K562 (cell line): ENCODE measurements around the gene CFAP410. TPM values are rescaled to one million over a fixed set of nuclear protein-coding genes. Genes with fewer than 3 reads are reported as not detected.

ENCODE experiments used
- ATAC-seq: fragments of 200-7000 bp; cut with Tn5 transposase; 3 replicates; pipeline ENCODE4 v1.9.1; 2020; ENCODE audit warnings: moderate library complexity
- BruUV-seq: library from RNA; stranded (reverse); fragments of 400-500 nt; replicated peaks from 2 replicates; lab custom pipeline; 2021; lab: Mats Ljungman, UMichigan
- CTCF ChIA-PET: fragments of 300-600 bp; formaldehyde crosslinking; extraction: SDS; loops from one replicate; lab custom pipeline; 2021; ENCODE audit warnings: low intra/inter-chr PET ratio; lab: Yijun Ruan, JAX
- POLR2A ChIA-PET: fragments of 300-600, 350-650 bp; sonication (Branson Sonifier 250); formaldehyde crosslinking; extraction: SDS; loops from one replicate; lab custom pipeline; 2021; ENCODE audit warnings: antibody characterized with exemption, inconsistent platforms; lab: Yijun Ruan, JAX
- DNase-seq, 4 experiments: peaks; one replicate each; pipeline versions ENCODE4 v3.0.0 to v3.0.0-alpha.2; 2011 to 2018; ENCODE audit warnings: low spot score in 3 of 4, mixed read lengths in 3 of 4; ENCODE audit errors: extremely low read depth in 1 of 4
- FAIRE-seq: peaks from 2 replicates; lab custom pipeline; 2011; peaks lifted over from hg19 to GRCh38; lab: Jason Lieb, UNC
- H2AFZ ChIP-seq: 2 replicates; pipeline ENCODE4 v1.6.0; 2011; ENCODE audit warnings: low read depth, low read length, control low read depth, inconsistent platforms
- H3K27ac ChIP-seq: fragments of 200-600 bp; 3 replicates; pipeline ENCODE4 v1.8.0; 2011; ENCODE audit warnings: low read depth, mild to moderate bottlenecking, control low read depth, inconsistent platforms, low read length, moderate library complexity, mixed read lengths; ENCODE audit errors: extremely low read depth
- H3K27me3 ChIP-seq, 2 experiments: fragments of 300-600 bp in 1 of 2; 2 replicates in 1 of 2; 3 replicates in 1 of 2; pipeline versions ENCODE4 v1.6.0 to v1.8.0; 2011; ENCODE audit warnings: inconsistent platforms in 2 of 2, low read length in 2 of 2, mild to moderate bottlenecking in 1 of 2, mixed read lengths in 1 of 2, moderate library complexity in 1 of 2; ENCODE audit not compliant: control insufficient read depth in 2 of 2, insufficient read depth in 2 of 2
- H3K36me3 ChIP-seq: fragments of 300-600 bp; 3 replicates; pipeline ENCODE4 v1.8.0; 2011; ENCODE audit warnings: mild to moderate bottlenecking, low read length, inconsistent platforms; ENCODE audit not compliant: control insufficient read depth, insufficient read depth
- H3K4me1 ChIP-seq, 2 experiments: fragments of 200-600 bp in 1 of 2; replicated peaks in 1 of 2; 2 replicates in 1 of 2; 3 replicates in 1 of 2; pipeline versions ENCODE4 v1.5.1 to v1.8.0; 2011; ENCODE audit warnings: inconsistent platforms in 2 of 2, low read length in 2 of 2, mild to moderate bottlenecking in 1 of 2, mixed read lengths in 1 of 2, moderate library complexity in 1 of 2; ENCODE audit not compliant: control insufficient read depth in 2 of 2, insufficient read depth in 2 of 2
- H3K4me2 ChIP-seq: 2 replicates; pipeline ENCODE4 v1.6.1; 2011; ENCODE audit warnings: low read length, control low read depth, inconsistent platforms, mixed read lengths; ENCODE audit not compliant: insufficient read depth
- H3K4me3 ChIP-seq: fragments of 200-600 bp; sonication (generic), shearing (Covaris generic); 2 replicates; pipeline ENCODE4 v1.5.1; 2016; ENCODE audit warnings: control low read depth, inconsistent platforms
- H3K79me2 ChIP-seq: fragments of 200-600 bp; 3 replicates; pipeline ENCODE4 v1.8.0; 2011; ENCODE audit warnings: low read length, inconsistent platforms; ENCODE audit not compliant: control insufficient read depth, insufficient read depth
- H3K9ac ChIP-seq, 2 experiments: 2 replicates each; pipeline versions ENCODE4 v1.6.0 to v1.6.1; 2011; ENCODE audit warnings: low read depth in 2 of 2, low read length in 2 of 2, control low read depth in 1 of 2, inconsistent platforms in 1 of 2, mild to moderate bottlenecking in 1 of 2, mixed read lengths in 1 of 2; ENCODE audit not compliant: insufficient read depth in 1 of 2
- H3K9me1 ChIP-seq: one replicate; pipeline ENCODE4 v1.6.0; 2011; ENCODE audit warnings: inconsistent platforms, mild to moderate bottlenecking, low read length, moderate library complexity; ENCODE audit not compliant: control insufficient read depth, insufficient read depth
- H3K9me3 ChIP-seq: replicated peaks from 2 replicates; pipeline ENCODE4 v1.5.1; 2011; ENCODE audit warnings: low read depth, low read length, inconsistent platforms; ENCODE audit not compliant: control insufficient read depth, insufficient read depth
- H4K20me1 ChIP-seq: replicated peaks from 2 replicates; pipeline ENCODE4 v1.6.1; 2011; ENCODE audit warnings: low read length, inconsistent platforms, mixed read lengths; ENCODE audit not compliant: control insufficient read depth, insufficient read depth
- ADNP ChIP-seq: fragments of 200-800 bp; sonication (Bioruptor generic); IDR thresholded peaks from 2 replicates; pipeline ENCODE4 v1.6.1; 2016; ENCODE audit warnings: missing genetic modification characterization, missing compliant biosample characterization
- CAMTA2 ChIP-seq: fragments of 250-450 bp; sonication (Bioruptor Pico); conservative IDR thresholded peaks from 2 replicates; pipeline ENCODE4 v1.5.1; 2022
- CEBPG ChIP-seq, 3 experiments: fragments of 200-800 bp in 1 of 3; sonication (Bioruptor generic) in 1 of 3; sonication (generic) in 1 of 3; formaldehyde crosslinking in 1 of 3; IDR thresholded peaks in 2 of 3; conservative IDR thresholded peaks in 1 of 3; 2 replicates each; pipeline versions ENCODE4 v1.6.1 to v1.8.0; 2016 to 2022; ENCODE audit warnings: missing compliant biosample characterization in 2 of 3, missing genetic modification characterization in 2 of 3, mild to moderate bottlenecking in 1 of 3, missing genetic modification reagents in 1 of 3
- FIP1L1 ChIP-seq: fragments of 200-400 bp; formaldehyde crosslinking; IDR thresholded peaks from 2 replicates; pipeline ENCODE4 v1.6.1; 2018; ENCODE audit warnings: mild to moderate bottlenecking, low read depth, low read length; ENCODE audit not compliant: poor library complexity, severe bottlenecking
- L3MBTL2 ChIP-seq: fragments of 450-650 bp; IDR thresholded peaks from 2 replicates; pipeline ENCODE4 v1.6.1; 2016; ENCODE audit warnings: mild to moderate bottlenecking, moderate library complexity
- SMARCE1 ChIP-seq: fragments of 450-650 bp; IDR thresholded peaks from 2 replicates; pipeline ENCODE4 v1.7.1; 2016; ENCODE audit warnings: mild to moderate bottlenecking
- TEAD2 ChIP-seq: fragments of 450-650 bp; IDR thresholded peaks from 2 replicates; pipeline ENCODE4 v1.6.1; 2016; ENCODE audit warnings: missing genetic modification characterization, control low read depth, missing compliant biosample characterization
- WGBS: fragments of 100-300 bp; shearing (Covaris generic); methylation state at CpG from one replicate; pipeline ENCODE4 v1.1.6; 2016; ENCODE audit warnings: low coverage, mixed read lengths; ENCODE audit not compliant: insufficient coverage; ENCODE audit errors: missing lambda C conversion rate; 5-methylcytosine and 5-hydroxymethylcytosine counted together
- in situ Hi-C: fragments of 300-500 bp; cut with MboI; formaldehyde crosslinking; loops from 4 replicates; pipeline ENCODE4 v1.15.0; 2018; ENCODE audit warnings: inconsistent platforms, mixed read lengths
- intact Hi-C: fragments of 100-400 bp; cut with micrococcal nuclease; formaldehyde crosslinking; loops from 2 replicates; pipeline ENCODE4 v1.14.2; 2022
- polyA plus RNA-seq, 8 experiments: library from polyadenylated mRNA; depleted of rRNA in 4 of 8; stranded (reverse) in 5 of 8; unstranded in 3 of 8; fragments of >200 nt; fragmentation: Nextera tagmentation in 2 of 8; fragmentation: Illumina TruSeq in 1 of 8; extraction: Ambion mirVana in 2 of 8; extraction: Trizol in 1 of 8; gene quantifications; 2 replicates each; pipeline versions ENCODE4 v1.2.1 to v1.2.3, GENCODE V29; 2011 to 2014; ENCODE audit warnings: inconsistent platforms in 1 of 8, missing spikeins in 1 of 8
- total RNA-seq, 7 experiments: library from RNA; depleted of rRNA in 6 of 7; stranded (reverse); fragments of >200 nt in 6 of 7; fragmentation: Illumina TruSeq in 2 of 7; extraction: Trizol in 2 of 7; gene quantifications; 2 replicates each; pipeline versions ENCODE4 v1.2.1 to v1.2.3, GENCODE V29; 2011 to 2021; ENCODE audit warnings: low replicate concordance in 1 of 7
- TF ChIP-seq, protein P1 (sequence below), 2 experiments: fragments of 450-650 bp; formaldehyde crosslinking in 1 of 2; IDR thresholded peaks; 2 replicates each; pipeline versions ENCODE4 v1.4.0 to v1.6.1; 2014 to 2020; ENCODE audit warnings: mild to moderate bottlenecking in 2 of 2, borderline replicate concordance in 1 of 2, low read depth in 1 of 2
- TF ChIP-seq, protein P2 (sequence below): IDR thresholded peaks from 2 replicates; pipeline ENCODE4 v1.6.1; 2016; ENCODE audit warnings: missing genetic modification characterization, missing compliant biosample characterization
- TF ChIP-seq, protein P3 (sequence below): sonication (generic); formaldehyde crosslinking; IDR thresholded peaks from 2 replicates; pipeline ENCODE4 v1.8.0; 2022; ENCODE audit warnings: missing genetic modification reagents, mild to moderate bottlenecking, borderline replicate concordance

CFAP410 gene
- total and polyA plus RNA-seq, 9 of the 15 experiments (the other 6 are each of a cell fraction or from before 2014, with no cell fraction given), result 0.07 to 17.3 (median 2.3) TPM

DNA sequence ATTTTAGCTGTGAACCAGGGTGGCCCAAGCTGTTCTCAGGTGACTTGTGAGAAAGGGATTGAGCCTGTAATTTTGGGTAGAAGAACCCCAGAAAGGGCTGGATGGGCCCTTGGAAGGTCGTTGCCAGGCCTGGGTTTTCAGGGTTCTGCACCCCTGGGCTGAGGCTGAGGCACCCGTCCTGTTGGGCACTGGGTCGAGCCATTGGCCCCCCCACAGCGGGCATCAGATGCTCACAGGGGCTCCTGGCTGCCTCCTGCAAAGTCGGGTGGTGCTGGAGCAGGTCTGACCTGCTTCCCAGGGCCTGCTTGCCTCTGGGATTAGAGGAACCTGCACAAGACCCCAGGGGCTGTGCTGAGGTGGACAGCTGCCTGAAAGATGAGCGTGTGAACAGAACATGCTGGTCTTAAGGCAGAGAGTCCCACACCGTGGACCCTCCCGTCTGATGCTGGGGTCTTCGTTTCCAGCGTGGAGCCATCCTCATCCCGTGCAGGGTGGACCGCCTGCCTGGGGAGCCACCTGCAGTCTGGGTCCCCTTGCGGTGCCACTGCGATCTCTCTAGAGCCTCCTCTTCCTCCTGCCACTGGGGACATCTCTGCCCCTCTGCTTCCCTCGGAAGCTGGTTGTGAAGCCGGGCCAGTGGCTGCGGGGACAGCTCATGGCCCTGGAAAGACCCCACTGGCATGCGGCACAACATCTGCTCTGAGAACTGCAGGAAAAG lies 12.5 kb upstream of the CFAP410 start:
- Histone ChIP-seq H3K36me3 (no peaks in the 10 kb centered on the region), H2AFZ (no peak overlapping the region), H4K20me1 (no peaks in the 10 kb centered on the region; the same call in none of the 2 replicates), H3K4me3 (no peak overlapping the region), H3K79me2 (no peaks in the 10 kb centered on the region), H3K9me1 (no peaks in the 10 kb centered on the region), H3K27ac (no peak overlapping the region), H3K4me1 (peaks cover 0 to 18% of the 10 kb centered on the region in 2 experiments; a peak in 2 of 5 replicates), H3K9me3 (no peaks in the 10 kb centered on the region), H3K9ac (no peak overlapping the region), H3K4me2 (no peak overlapping the region), H3K27me3 (peaks cover 60 to 85% of the 10 kb centered on the region in 2 experiments)
- no peak for DNase-seq
- no TSS peak for BruUV-seq
- intact Hi-C loops, result no loop called here
- no peak for FAIRE-seq
- ChIA-PET POLR2A (interaction anchor here (0.5 kb wide), 1 partner anchor 9 kb away, joined by 3 read pairs; no protein-coding TSS in a partner anchor), CTCF (no interaction called here)
- 1% methylated on average over 17 of the region's 18 CpGs for WGBS
- in situ Hi-C loops, result no loop called here
- no peak for ATAC-seq
- TF ChIP-seq TEAD2 (tag) (no peak), CEBPG (CRISPR knock-in tag; IDR thresholded peaks at IDR 0.05) (no peak), CEBPG (tag; conservative IDR thresholded peaks at IDR 0.05 in 1 of 2, IDR thresholded peaks at IDR 0.05 in 1 of 2) (no peak), SMARCE1 (no peak), ADNP (no peak), CAMTA2 (CRISPR knock-in tag) (no peak), L3MBTL2 (no peak), FIP1L1 (no peak)
- TF ChIP-seq, protein P1, sequence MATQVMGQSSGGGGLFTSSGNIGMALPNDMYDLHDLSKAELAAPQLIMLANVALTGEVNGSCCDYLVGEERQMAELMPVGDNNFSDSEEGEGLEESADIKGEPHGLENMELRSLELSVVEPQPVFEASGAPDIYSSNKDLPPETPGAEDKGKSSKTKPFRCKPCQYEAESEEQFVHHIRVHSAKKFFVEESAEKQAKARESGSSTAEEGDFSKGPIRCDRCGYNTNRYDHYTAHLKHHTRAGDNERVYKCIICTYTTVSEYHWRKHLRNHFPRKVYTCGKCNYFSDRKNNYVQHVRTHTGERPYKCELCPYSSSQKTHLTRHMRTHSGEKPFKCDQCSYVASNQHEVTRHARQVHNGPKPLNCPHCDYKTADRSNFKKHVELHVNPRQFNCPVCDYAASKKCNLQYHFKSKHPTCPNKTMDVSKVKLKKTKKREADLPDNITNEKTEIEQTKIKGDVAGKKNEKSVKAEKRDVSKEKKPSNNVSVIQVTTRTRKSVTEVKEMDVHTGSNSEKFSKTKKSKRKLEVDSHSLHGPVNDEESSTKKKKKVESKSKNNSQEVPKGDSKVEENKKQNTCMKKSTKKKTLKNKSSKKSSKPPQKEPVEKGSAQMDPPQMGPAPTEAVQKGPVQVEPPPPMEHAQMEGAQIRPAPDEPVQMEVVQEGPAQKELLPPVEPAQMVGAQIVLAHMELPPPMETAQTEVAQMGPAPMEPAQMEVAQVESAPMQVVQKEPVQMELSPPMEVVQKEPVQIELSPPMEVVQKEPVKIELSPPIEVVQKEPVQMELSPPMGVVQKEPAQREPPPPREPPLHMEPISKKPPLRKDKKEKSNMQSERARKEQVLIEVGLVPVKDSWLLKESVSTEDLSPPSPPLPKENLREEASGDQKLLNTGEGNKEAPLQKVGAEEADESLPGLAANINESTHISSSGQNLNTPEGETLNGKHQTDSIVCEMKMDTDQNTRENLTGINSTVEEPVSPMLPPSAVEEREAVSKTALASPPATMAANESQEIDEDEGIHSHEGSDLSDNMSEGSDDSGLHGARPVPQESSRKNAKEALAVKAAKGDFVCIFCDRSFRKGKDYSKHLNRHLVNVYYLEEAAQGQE (IDR thresholded peaks at IDR 0.05; ENCODE audit: borderline replicate concordance), result no peak
- TF ChIP-seq, protein P1 (CRISPR knock-in tag; IDR thresholded peaks at IDR 0.05; ENCODE audit: low read depth), result no peak
- TF ChIP-seq, protein P2, sequence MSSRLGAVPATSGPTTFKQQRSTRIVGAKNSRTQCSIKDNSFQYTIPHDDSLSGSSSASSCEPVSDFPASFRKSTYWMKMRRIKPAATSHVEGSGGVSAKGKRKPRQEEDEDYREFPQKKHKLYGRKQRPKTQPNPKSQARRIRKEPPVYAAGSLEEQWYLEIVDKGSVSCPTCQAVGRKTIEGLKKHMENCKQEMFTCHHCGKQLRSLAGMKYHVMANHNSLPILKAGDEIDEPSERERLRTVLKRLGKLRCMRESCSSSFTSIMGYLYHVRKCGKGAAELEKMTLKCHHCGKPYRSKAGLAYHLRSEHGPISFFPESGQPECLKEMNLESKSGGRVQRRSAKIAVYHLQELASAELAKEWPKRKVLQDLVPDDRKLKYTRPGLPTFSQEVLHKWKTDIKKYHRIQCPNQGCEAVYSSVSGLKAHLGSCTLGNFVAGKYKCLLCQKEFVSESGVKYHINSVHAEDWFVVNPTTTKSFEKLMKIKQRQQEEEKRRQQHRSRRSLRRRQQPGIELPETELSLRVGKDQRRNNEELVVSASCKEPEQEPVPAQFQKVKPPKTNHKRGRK, result no peak
- TF ChIP-seq, protein P3, sequence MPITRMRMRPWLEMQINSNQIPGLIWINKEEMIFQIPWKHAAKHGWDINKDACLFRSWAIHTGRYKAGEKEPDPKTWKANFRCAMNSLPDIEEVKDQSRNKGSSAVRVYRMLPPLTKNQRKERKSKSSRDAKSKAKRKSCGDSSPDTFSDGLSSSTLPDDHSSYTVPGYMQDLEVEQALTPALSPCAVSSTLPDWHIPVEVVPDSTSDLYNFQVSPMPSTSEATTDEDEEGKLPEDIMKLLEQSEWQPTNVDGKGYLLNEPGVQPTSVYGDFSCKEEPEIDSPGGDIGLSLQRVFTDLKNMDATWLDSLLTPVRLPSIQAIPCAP (CRISPR knock-in tag), result no peak
